IMR-90 (cell line): ENCODE measurements around the gene RNF212B. TPM values are rescaled to one million over a fixed set of nuclear protein-coding genes. Genes with fewer than 3 reads are reported as not detected.

Experiments used
- MAFK ChIP-seq: IDR thresholded peaks from 2 replicates; pipeline ENCODE4 v1.6.1; 2012; ENCODE audit warnings: low read depth, low read length, improper control_type of control experiment
- MXI1 ChIP-seq: IDR thresholded peaks from 2 replicates; pipeline ENCODE4 v1.6.1; 2012; ENCODE audit warnings: low read depth, mild to moderate bottlenecking, low read length, moderate library complexity, borderline replicate concordance
- RFX5 ChIP-seq: IDR thresholded peaks from 2 replicates; pipeline ENCODE4 v1.8.0; 2012; ENCODE audit warnings: low read depth, mild to moderate bottlenecking, low read length, moderate library complexity
- SMC3 ChIP-seq: fragments of 150-350 bp; IDR thresholded peaks from 2 replicates; pipeline ENCODE4 v1.6.1; 2016; ENCODE audit warnings: low read depth, mild to moderate bottlenecking, antibody characterized with exemption, low read length, moderate library complexity
- USF2 ChIP-seq: fragments of 150-350 bp; IDR thresholded peaks from 2 replicates; pipeline ENCODE4 v1.6.1; 2017; ENCODE audit warnings: mild to moderate bottlenecking, antibody characterized with exemption, low read length, low read depth
- polyA plus RNA-seq, 3 experiments: library from polyadenylated mRNA; depleted of rRNA; stranded (reverse); fragments of >200 nt; gene quantifications; 2 replicates each; pipeline ENCODE4 v1.2.3, GENCODE V29; 2012; ENCODE audit warnings: low replicate concordance in 1 of 3
- total RNA-seq: library from RNA; depleted of rRNA; stranded (reverse); fragments of >200 nt; gene quantifications from 2 replicates; pipeline ENCODE4 v1.2.3, GENCODE V29; 2012

RNF212B gene
- total and polyA plus RNA-seq, 2 of the 4 experiments (the other 2 are of a cell fraction): not detected

DNA sequence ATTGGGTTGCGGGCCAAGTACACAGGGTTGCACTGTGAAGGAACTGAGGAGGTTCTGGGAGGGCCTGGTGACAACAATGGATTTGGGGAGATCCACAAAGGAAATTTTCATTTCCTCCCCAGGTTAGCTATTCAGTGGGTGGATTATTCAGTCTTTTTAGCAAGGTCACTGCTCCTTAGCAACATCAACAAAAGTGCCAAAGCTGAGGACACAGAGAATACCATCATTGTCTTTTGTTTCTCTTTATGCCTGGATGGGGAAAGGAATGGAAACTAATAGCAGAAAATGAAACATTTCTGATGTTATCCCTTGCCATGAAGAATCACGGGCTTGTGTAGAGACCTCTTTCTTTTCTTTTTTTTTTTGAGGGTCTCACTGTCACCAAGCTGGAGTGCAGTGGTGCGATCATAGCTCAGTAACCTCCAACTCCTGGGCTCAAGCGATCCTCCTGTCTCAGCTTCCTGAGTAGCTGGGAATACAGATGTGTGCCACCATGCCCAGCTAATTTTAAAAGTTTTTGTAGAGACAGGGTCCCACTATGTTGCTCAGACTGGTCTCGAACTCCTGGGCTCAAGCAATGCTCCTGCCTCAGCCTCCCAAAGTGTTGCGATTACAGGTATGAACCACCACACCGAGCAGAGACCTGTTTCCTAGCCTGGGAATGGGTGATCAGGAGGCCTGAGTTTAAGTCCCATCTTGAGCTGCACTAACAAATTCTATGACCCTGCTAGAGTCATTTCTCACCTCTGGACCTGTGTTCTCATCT is 58.5 kb downstream of the RNF212B start (continued):
- TF ChIP-seq USF2: no peak
- TF ChIP-seq SMC3: no peak
- TF ChIP-seq MAFK: no peak
- no peak for TF ChIP-seq MXI1
- no peak for TF ChIP-seq RFX5
